ENCODE measurements around the gene MON2. TPM values are rescaled to one million over a fixed set of nuclear protein-coding genes. Genes with fewer than 3 reads are reported as not detected.

MON2 gene
- total and polyA plus RNA-seq, 2 of the 8 experiments (the other 6 are each of a cell fraction or from before 2014, with no cell fraction given): 3.8 to 21.8 TPM

DNA sequence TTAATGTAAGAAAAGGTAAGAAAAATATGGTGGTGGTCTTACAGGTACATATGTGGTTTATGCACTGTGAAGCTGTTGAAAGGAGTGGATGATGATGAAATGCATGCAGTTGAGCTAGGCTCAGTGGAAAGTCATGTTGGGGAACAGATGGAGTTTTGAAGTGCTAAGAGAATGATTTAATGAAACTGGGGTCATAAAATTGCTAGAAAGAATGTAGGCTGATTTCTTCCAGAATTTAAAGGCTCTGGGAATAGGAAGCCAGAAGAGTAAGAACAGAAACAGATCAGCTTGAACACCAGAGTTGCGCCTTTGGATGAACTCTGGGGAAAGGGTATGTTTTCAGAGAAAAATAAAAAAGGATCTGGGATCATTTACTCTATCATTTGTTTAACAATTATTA lies 146.5 kb downstream of the MON2 start (continued):
- TF ChIP-seq TAF1 (IDR thresholded peaks at IDR 0.05; ENCODE audit: low read depth, low read length): no peak

DNA sequence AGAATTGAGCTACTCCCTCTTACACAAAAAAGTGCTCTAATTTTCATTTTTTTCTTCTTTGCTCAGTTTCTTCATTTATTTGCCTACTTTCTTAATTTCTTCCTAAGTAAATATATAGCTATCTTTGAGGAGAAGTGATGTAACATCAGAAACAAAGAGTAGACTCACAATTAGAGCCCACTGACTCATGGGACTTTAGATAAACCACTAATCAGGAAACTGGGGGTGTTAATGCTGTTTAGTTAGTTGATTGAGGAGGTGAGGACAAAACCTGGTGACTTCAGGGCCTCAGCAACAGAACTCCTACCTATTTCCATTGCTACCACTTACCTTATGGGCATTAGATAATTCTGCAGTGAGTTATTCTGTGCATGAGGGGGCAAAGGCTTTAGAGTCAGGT lies 151.7 kb downstream of the MON2 start:
- DNase-seq (ENCODE audit: low read depth in 1 of 2, low spot score in 2 of 2) (no peak), FAIRE-seq (no peak)
- Histone ChIP-seq H2AFZ (ENCODE audit: low read length) (no peak overlapping the region), H2AK5ac (ENCODE audit: low read depth, low read length) (no peak overlapping the region), H2BK15ac (ENCODE audit: low read length) (no peak overlapping the region), H2BK12ac (ENCODE audit: low read depth, low read length) (no peak overlapping the region), H3K27me3 (replicated peaks in 1 of 4; ENCODE audit: control insufficient read depth in 3 of 4, extremely low read depth in 1 of 4, insufficient read depth in 3 of 4, low read length in 3 of 4) (no peaks in the 10 kb centered on the region), H4K20me1 (replicated peaks in 1 of 2; ENCODE audit: control insufficient read depth in 1 of 2, insufficient read depth in 2 of 2, low read length in 2 of 2) (no peaks in the 10 kb centered on the region), H2BK5ac (ENCODE audit: low read depth, low read length) (no peak overlapping the region), H3K56ac (replicated peaks; ENCODE audit: insufficient read length, low read depth, low read length) (no peak overlapping the region), H3K27ac (ENCODE audit: low read depth, low read length) (no peak overlapping the region), H3K14ac (ENCODE audit: insufficient read length) (no peak overlapping the region), H4K5ac (ENCODE audit: insufficient read length, low read depth, low read length) (no peak overlapping the region), H3K18ac (ENCODE audit: extremely low read depth, low read length) (no peak overlapping the region), H2BK120ac (replicated peaks; ENCODE audit: low read depth, low read length) (no peak overlapping the region), H2BK20ac (ENCODE audit: low read length) (no peak overlapping the region), H3K4me3 (ENCODE audit: extremely low read depth in 1 of 4, insufficient read depth in 2 of 4, low read depth in 3 of 4, low read length in 4 of 4) (no peak overlapping the region), H4K91ac (replicated peaks; ENCODE audit: insufficient read length, low read length) (no peak overlapping the region), H3K23me2 (ENCODE audit: low read depth, low read length) (no peaks in the 10 kb centered on the region), H3K4me2 (ENCODE audit: insufficient read depth in 1 of 2, low read depth in 2 of 2, low read length in 2 of 2) (no peak overlapping the region), H3K9ac (replicated peaks in 1 of 4; ENCODE audit: extremely low read depth in 1 of 4, low read depth in 3 of 4, low read length in 3 of 4) (no peak overlapping the region), H3K23ac (ENCODE audit: insufficient read length) (no peak overlapping the region), H3K79me1 (ENCODE audit: low read depth, low read length) (no peaks in the 10 kb centered on the region), H4K8ac (ENCODE audit: extremely low read depth, insufficient read depth, low read length) (no peak overlapping the region), H3K4ac (replicated peaks; ENCODE audit: insufficient read length, low read depth, low read length) (no peak overlapping the region), H3K79me2 (ENCODE audit: control insufficient read depth in 1 of 2, insufficient read depth in 2 of 2, low read length in 2 of 2) (no peaks in the 10 kb centered on the region), H3K9me3 (ENCODE audit: insufficient read depth in 2 of 2, low read depth in 1 of 2, low read length in 1 of 2) (no peaks in the 10 kb centered on the region), H3K4me1 (replicated peaks in 1 of 4; ENCODE audit: control insufficient read depth in 3 of 4, insufficient read depth in 4 of 4, low read length in 3 of 4) (peaks cover 0 to 6% (median 0%) of the 10 kb centered on the region in 4 experiments; a peak in 3 of 7 replicates), H3K36me3 (ENCODE audit: control insufficient read depth in 2 of 4, insufficient read depth in 4 of 4, low read length in 3 of 4) (no peaks in the 10 kb centered on the region)
- TF ChIP-seq SIN3A (conservative IDR thresholded peaks at IDR 0.05 in 1 of 2, IDR thresholded peaks at IDR 0.05 in 1 of 2; ENCODE audit: low read depth in 1 of 2, low read length in 2 of 2) (no peak), YY1 (IDR thresholded peaks at IDR 0.05; ENCODE audit: low read depth, low read length) (no peak), SIRT6 (IDR thresholded peaks at IDR 0.05; ENCODE audit: low read length) (no peak), KDM5A (IDR thresholded peaks at IDR 0.05; ENCODE audit: low read length) (no peak), RBBP5 (IDR thresholded peaks at IDR 0.05; ENCODE audit: borderline replicate concordance, low read depth, low read length) (no peak), PHF8 (conservative IDR thresholded peaks at IDR 0.05; ENCODE audit: low read depth, low read length) (no peak), RAD21 (IDR thresholded peaks at IDR 0.05 in 1 of 2, conservative IDR thresholded peaks at IDR 0.05 in 1 of 2; ENCODE audit: low read depth in 2 of 2, low read length in 2 of 2) (no peak), TCF12 (IDR thresholded peaks at IDR 0.05; ENCODE audit: low read depth, low read length) (no peak), POLR2A (IDR thresholded peaks at IDR 0.05; ENCODE audit: control extremely low read depth in 1 of 2, low read depth in 2 of 2, low read length in 2 of 2) (no peak)
- TF ChIP-seq, protein P1, sequence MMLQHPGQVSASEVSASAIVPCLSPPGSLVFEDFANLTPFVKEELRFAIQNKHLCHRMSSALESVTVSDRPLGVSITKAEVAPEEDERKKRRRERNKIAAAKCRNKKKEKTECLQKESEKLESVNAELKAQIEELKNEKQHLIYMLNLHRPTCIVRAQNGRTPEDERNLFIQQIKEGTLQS (IDR thresholded peaks at IDR 0.05; ENCODE audit: insufficient read depth, low read depth, low read length): no peak
- CTCF ChIA-PET (ENCODE audit: partially characterized antibody): interaction anchor here (1.0 kb wide), 1 partner anchor 195 kb away, joined by 4 read pairs; no protein-coding TSS in a partner anchor
- POLR2A ChIA-PET (ENCODE audit: partially characterized antibody): interaction anchor here (1.1 to 3.1 kb wide), 4 partner anchors 9 to 15 kb away, joined by 3 to 16 read pairs (median 6); no protein-coding TSS in a partner anchor
